ENCODE results near the gene OR14A2. TPM values are rescaled to one million over a fixed set of nuclear protein-coding genes. Genes with fewer than 3 reads are reported as not detected.

OR14A2 gene
- total RNA-seq, 1 donor from 2014 or later: not detected

Other genes with a start within 250 kb of the OR14A2 start
- gene OR2C3, start 211.7 kb downstream of the OR14A2 start, total RNA-seq: not detected in 2 replicates
- gene GCSAML, start 199.0 kb downstream of the OR14A2 start, total RNA-seq: not detected in 2 replicates
- gene OR2G2, start 159.8 kb downstream of the OR14A2 start, total RNA-seq: not detected in 2 replicates
- gene OR2G3, start 142.6 kb downstream of the OR14A2 start, total RNA-seq: not detected in 2 replicates
- not detected in 2 replicates for gene OR13G1, start 68.4 kb downstream of the OR14A2 start, total RNA-seq
- gene OR6F1, start 31.5 kb downstream of the OR14A2 start, total RNA-seq: not detected in 2 replicates
- gene OR14K1, start 9.5 kb downstream of the OR14A2 start, total RNA-seq: not detected in 2 replicates
- not detected in 2 replicates for gene OR1C1, start 12.4 kb upstream of the OR14A2 start, total RNA-seq
- gene OR14A16, start 76.0 kb upstream of the OR14A2 start, total RNA-seq: not detected in 2 replicates
- not detected in 2 replicates for gene OR11L1, start 93.8 kb upstream of the OR14A2 start, total RNA-seq
- under 0.01 and 0.22 TPM in 2 replicates for gene TRIM58, start 109.0 kb upstream of the OR14A2 start, total RNA-seq
- not detected in 2 replicates for gene OR2W3, start 147.4 kb upstream of the OR14A2 start, total RNA-seq
- gene OR2T8, start 172.1 kb upstream of the OR14A2 start, total RNA-seq: not detected in 2 replicates
- not detected in 2 replicates for gene OR2AJ1, start 176.7 kb upstream of the OR14A2 start, total RNA-seq
- gene OR2L8, start 200.7 kb upstream of the OR14A2 start, total RNA-seq: not detected in 2 replicates
- not detected in 2 replicates for gene OR2AK2, start 217.1 kb upstream of the OR14A2 start, total RNA-seq

All from lung microvascular endothelial cell (primary cell).